Adrenal gland (tissue), 5 donors: Measurements from ENCODE around the gene KIRREL3.

Experiments used
- POLR2A ChIP-seq, 2 donors: fragments of 450-650 bp; IDR thresholded peaks; one replicate each; pipeline ENCODE4 v1.6.1; 2017; ENCODE audit warnings: antibody characterized with exemption in 2 of 2, mild to moderate bottlenecking in 2 of 2, moderate library complexity in 1 of 2
- TF ChIP-seq, protein P1 (sequence below), 6 experiments: fragments of 450-650 bp in 4 of 6; fragments of 200-600 bp in 2 of 6; sonication (generic) in 1 of 6; IDR thresholded peaks; 1 replicate in 5 of 6; 2 replicates in 1 of 6; pipeline versions ENCODE4 v1.5.1 to v1.8.0; 2016 to 2021; ENCODE audit warnings: antibody characterized with exemption in 6 of 6, mild to moderate bottlenecking in 2 of 6, moderate library complexity in 1 of 6
- donor health status: DM: no; HTN: no; CAD: no.

DNA sequence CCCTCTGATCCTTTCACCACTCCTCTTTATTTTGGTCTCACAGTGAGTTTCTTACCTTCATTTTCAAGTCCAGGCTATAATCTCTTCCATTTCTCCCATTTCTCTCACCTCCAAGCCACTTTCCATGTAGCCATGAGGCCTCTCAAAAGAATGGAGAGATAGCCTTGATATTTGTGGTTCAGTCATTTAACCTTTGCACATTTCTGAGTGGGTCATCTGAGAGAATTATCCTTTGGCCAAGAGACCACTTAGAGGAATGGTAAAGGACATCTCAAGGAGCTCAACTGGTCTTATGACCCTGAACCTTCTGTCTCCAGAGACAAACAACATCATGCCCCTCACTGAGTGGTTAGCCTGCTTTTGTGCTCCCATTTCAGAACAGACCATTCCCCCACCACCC is 121.1 kb downstream of the KIRREL3 start:
- TF ChIP-seq, protein P1, sequence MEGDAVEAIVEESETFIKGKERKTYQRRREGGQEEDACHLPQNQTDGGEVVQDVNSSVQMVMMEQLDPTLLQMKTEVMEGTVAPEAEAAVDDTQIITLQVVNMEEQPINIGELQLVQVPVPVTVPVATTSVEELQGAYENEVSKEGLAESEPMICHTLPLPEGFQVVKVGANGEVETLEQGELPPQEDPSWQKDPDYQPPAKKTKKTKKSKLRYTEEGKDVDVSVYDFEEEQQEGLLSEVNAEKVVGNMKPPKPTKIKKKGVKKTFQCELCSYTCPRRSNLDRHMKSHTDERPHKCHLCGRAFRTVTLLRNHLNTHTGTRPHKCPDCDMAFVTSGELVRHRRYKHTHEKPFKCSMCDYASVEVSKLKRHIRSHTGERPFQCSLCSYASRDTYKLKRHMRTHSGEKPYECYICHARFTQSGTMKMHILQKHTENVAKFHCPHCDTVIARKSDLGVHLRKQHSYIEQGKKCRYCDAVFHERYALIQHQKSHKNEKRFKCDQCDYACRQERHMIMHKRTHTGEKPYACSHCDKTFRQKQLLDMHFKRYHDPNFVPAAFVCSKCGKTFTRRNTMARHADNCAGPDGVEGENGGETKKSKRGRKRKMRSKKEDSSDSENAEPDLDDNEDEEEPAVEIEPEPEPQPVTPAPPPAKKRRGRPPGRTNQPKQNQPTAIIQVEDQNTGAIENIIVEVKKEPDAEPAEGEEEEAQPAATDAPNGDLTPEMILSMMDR (IDR thresholded peaks at IDR 0.05): no peak
- TF ChIP-seq POLR2A (IDR thresholded peaks at IDR 0.05): no peak
